Activated naive CD4-positive, alpha-beta T cell treated with Interleukin-2 at 50 U/mL for 16 hours (primary cell): ENCODE results near the gene TUT7.

Experiments
- DNase-seq: peaks from one replicate; pipeline ENCODE4 v3.0.0-alpha.2; 2020

TUT7 gene

GRCh38 chr9:86248746-86249145, 105.5 kb downstream of the TUT7 start:
- DNase-seq = no peak

DNA sequence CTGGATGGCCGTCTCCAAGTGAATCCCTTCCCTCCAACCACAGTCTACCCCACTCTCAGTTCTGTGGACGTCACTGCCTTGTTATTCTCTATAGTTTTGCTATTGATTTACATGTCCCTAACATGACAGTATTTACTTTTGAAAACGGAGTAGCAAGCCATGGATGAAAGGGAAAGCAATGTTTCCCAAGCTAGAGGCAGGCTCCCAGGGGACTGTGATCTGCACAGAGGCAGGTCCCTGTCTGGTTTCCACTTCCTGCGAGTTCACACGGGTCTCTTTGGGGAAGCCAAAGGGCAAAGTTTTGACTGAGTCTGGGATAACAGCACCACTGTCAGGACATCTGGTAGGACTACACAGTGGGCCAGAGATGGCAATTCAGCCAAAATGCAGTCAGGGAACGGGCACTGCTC, 107.5 kb downstream of the TUT7 start:
- no peak for DNase-seq

DNA sequence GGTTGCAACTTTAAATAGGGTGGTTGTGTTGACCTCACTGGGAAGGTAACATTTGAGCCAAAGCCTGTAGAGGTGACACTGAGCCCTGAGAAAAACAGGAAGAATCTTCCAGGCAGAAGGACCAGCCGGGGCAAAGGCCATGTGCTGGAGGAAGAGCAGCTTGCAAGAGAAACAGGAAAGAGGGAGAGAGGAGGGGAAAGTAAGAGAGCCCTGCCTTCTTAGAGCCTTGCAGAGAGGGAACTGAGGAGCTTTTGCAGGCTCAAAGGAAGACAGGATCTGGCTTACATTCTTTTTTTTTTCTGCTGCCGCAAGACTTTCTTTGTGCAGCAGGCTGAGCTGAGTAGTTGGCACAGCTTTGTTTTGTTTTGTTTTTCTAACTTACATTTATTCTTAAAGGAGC, 112.1 kb downstream of the TUT7 start:
- no peak for DNase-seq

- no peak for DNase-seq
These were observed 113.0 kb downstream of the TUT7 start for GRCh38 chr9:86241216-86241615.

GRCh38 chr9:86238861-86239770, 115.1 kb downstream of the TUT7 start:
- no peak for DNase-seq
